Right lobe of liver (tissue), 4 donors: ENCODE data around the gene TET1.
"Not testable (repeated sequence)": the region's sequence is repeated elsewhere in the genome, so short reads cannot be mapped to it uniquely, and the experiment has no call there.

Source experiments
- CTCF ChIP-seq, 4 donors: fragments of 200-600 bp in 3 of 4; fragments of 450-650 bp in 1 of 4; IDR thresholded peaks; one replicate each; pipeline versions ENCODE4 v1.5.1 to v1.8.0; 2016 to 2022; ENCODE audit warnings: antibody characterized with exemption in 4 of 4, mild to moderate bottlenecking in 2 of 4
- POLR2A ChIP-seq: fragments of 450-650 bp; IDR thresholded peaks from one replicate; pipeline ENCODE4 v1.6.1; 2017; ENCODE audit warnings: antibody characterized with exemption, mild to moderate bottlenecking
- donor health status: DM: no; HTN: no; CAD: no.
- donor health status: DM: no; HTN: no; CAD: no.
- donor health status: DM: no; HTN: yes; CAD: no.

GRCh38 chr10:68740676-68741075, 180.5 kb downstream of the TET1 start:
- TF ChIP-seq CTCF (IDR thresholded peaks at IDR 0.05); POLR2A: not testable (repeated sequence)
